GM21576 (cell line): ENCODE measurements around the gene PDGFC.

ENCODE experiments used
- ATAC-seq: cut with Tn5 transposase; IDR thresholded peaks from one replicate; pipeline ENCODE4 v1.9.1; 2021; ENCODE audit warnings: mild to moderate bottlenecking, moderate library complexity; ENCODE audit not compliant: unreplicated experiment

Gene PDGFC

DNA sequence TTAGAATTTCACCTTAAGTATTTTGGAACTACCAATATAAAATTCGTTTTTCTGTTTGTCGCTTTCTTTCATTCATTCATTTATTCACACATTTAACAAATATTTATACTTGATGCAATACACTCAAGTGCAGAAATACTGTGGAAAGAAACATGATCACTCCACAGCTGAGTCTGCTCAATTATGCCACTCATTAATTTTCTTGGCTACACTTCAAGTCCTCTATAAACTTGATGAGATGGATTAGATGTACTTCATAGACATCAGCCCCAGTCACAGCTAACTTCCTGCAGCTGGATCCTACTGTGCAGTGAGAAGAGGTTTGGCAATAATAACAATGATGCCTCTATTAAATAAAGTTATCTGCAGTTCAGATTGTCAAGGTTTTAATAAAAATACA lies 208.1 kb downstream of the PDGFC start:
- no peak for ATAC-seq

DNA sequence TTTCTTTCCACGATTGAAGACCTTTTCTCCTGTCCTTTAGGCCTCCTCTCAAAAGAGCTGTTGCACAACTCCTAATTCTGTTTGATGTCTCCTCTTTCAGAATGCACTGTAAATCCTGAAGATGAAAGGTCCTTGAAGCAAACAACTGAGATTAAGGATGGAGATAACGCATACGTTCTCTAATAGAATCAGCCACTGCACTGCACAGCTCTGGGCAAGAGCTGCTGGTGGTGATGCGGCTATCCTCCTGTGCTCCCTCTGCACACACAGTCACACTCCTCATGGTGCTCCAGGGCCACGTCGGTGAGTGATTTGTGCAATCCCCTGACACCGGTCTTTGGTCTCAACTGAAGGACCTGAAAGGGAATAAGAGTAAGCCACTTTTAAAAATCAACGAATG lies 208.7 kb downstream of the PDGFC start:
- ATAC-seq: no peak

- ATAC-seq: no peak
These were observed 215.5 kb downstream of the PDGFC start for GRCh38 chr4:156756118-156756517.

DNA sequence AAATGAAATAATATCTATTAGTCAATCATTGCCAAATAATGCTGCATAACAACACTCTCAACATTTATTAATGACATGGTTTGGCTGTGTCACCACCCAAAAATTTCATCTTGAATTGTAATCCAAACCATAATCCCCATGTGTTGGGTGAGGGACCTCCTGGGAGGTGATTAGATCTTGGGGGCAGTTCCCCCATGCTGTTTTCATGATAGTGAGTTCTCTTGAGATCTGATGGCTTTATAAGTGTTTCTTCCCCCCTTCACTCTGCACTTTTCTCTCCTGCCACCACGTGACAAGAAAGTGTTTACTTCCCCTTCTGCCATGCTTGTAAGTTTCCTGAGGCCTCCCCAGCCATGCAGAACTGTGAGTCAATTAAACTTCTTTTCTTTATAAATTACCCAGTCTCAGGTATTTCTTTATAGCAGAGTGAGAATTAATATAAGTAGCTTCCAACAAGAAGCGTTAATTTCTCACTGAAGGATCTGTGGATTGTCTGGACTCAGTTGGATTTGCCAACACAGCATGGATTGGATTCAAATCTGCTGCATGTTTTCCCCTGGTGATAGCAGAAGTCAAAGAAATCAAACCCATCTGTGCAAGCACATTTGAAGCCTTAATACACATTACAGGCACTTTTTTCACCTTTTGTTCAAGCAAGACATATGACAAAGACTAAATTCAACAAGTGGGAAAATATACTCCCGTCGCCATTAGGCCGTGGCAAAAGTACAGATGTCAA lies 216.6 kb downstream of the PDGFC start:
- ATAC-seq: no peak

DNA sequence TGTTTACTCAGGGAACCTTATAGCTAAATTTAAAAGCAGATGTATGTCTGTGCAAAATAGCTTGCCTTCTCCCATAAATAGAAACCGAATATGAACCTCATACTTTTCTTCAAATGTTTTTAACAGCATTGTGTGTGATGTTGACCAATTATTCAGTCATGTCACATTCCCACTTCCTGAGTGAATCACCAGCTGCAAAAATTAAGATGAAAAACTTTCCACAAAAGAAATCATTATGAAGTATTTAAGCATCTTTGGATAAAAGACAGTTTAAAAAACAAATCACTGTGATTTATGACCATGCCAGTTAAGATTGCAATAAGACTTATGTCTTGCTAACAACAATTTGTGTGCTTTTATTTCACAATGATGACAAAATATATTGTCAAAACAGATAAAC lies 220.1 kb downstream of the PDGFC start:
- ATAC-seq: no peak

- ATAC-seq: no peak
These were observed 221.9 kb downstream of the PDGFC start for GRCh38 chr4:156749426-156750403.

- ATAC-seq: no peak
These were observed 225.5 kb downstream of the PDGFC start for GRCh38 chr4:156746111-156746510.

DNA sequence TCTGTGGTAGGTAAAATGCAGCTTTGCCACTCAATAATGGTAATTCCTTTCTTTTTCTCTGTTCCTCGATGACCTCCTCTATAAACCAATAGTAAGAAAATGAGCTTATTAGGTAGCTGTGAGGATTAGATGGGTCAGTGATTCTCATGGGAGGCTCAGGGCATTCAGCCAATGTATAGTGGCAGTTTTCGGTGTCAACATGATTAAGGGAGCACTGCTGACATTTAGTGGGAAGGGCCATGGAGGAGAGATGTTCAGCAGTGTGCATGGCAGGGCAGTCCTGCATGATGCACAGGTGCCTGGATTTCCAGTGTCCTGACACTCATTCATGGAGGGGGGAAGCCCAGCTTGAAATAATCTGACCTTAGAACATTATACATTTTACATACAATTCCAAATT lies 232.8 kb downstream of the PDGFC start:
- no peak for ATAC-seq

DNA sequence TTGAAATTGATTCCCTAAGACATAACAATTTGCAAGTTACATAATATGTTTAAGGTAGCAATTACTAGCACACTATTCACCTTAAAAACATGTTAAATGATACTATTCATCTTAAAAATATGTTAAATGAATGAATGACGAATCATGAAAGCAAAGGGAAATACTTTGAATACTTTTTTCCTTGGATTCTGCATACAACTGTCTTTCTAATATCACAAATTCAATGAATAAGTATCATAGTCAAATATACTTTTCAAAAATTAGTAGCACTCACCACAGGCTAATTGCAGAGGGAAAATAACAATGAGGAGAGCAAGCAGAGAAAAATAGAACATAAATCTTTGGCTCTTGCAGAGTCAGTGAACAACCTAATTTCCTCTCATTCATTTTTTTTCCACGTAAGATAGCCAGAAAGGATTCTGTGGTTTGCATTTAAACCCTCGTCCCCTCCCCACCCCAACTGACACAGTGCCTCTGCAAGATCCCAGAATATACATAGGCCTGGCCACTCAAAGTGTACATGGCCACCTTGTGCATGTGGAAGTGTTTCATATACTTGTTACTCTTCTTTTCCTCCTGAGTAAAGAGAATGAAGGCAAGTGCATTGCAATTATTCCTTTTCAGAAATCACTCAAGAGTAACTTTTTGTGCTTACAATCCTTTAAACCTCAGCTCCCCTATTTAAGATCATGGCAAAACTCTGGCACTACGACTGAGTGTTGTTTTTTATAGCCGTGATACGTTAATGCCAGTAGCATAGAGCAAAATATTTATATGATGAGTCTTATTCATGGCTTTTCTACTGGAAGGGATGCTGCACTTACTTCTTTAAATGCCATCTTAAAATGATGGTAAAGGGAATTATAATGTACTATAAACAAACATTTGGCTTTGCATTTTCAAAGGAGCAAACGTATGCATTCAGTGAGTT lies 236.4 kb downstream of the PDGFC start:
- ATAC-seq: no peak

GRCh38 chr4:156733582-156733981 lies 238.0 kb downstream of the PDGFC start:
- ATAC-seq: no peak

GRCh38 chr4:156732634-156733033 lies 239.0 kb downstream of the PDGFC start:
- no peak for ATAC-seq

DNA sequence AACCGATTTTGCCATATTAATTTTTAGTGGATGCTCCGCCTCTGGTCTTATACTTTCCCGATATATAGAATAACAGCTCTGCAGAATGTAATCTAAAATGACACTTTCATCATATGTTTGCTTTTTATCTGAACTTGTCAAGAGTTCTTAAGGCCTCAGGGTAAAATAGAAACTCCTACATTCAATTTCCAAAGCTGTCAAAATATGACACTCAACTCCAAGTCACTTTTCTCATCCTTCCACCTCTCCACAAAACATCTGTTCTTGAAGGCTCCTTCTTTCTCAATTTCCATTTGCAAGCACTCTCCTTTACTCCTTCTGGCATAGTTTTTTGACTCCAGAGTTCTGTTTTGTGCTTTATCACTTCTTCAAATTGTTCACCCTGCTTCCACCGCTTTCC lies 242.2 kb downstream of the PDGFC start:
- no peak for ATAC-seq

GRCh38 chr4:156725257-156725656 lies 246.3 kb downstream of the PDGFC start:
- ATAC-seq: no peak

GRCh38 chr4:156723951-156724668 lies 247.5 kb downstream of the PDGFC start:
- ATAC-seq: no peak

DNA sequence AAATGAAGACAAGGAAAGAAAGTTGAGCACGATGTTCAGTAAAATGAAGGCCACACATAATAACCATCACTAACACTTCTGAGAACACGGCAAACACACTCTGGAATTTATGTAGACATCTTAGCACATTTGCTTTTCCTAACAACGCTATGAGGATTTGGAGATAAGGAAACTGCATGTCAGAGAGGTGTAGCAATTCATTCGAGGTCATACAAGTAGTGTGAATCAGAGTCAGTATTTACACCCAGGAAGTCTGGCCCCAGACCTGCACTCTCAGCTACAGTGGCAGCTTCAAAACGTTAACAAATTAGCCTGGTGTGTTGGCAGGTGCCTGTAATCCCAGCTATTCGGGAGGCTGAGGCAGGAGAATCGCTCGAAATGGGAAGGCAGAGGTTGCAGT lies 253.4 kb downstream of the PDGFC start:
- ATAC-seq: no peak

DNA sequence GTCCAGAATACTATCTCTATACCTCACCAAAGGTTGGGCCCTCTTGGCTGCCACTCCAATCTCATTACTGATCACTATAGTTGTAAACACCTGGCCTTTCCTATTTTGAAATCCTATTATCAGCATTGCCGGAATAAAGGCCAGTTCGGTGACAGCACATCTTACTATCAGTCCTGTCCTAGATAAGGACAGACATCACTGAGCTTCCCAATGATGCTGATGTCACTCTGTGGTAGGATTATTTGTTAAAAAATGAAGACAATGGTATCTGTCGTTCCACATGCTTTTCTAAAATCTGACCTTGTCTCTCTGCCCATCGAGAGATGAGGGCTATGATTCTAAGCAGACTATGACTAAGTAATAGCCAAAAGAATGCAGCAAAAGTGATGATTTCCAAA lies 260.4 kb downstream of the PDGFC start:
- no peak for ATAC-seq
